ENCODE data around the gene CCDC149.

CCDC149 gene

DNA sequence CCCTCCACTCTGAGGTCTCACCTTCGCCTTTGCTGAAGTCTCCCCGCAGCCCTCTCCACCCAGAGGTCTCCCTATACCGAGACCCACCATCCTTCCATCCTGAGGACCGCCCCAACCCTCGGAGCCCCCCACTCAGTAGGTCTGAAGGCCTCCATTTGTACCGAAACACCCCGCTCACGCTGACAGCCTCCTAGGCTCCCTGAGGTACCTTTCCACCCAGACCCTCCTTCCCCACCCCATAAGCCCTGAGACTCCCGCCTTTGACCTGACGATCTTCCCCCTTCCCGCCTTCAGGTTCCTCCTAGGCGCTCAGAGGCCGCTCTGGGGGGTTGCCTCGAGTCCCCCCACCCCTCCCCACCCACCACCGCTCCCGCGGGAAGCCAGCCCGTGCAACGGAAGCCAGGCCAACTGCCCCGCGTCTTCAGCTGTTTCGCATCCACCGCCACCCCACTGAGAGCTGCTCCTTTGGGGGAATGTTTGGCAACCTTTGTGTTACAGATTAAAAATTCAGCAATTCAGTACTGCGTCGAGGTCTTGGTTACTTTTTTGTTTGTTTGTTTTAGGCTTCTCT lies 112.4 kb downstream of the CCDC149 start:
- DNase-seq (ENCODE audit: low spot score) = no peak

DNA sequence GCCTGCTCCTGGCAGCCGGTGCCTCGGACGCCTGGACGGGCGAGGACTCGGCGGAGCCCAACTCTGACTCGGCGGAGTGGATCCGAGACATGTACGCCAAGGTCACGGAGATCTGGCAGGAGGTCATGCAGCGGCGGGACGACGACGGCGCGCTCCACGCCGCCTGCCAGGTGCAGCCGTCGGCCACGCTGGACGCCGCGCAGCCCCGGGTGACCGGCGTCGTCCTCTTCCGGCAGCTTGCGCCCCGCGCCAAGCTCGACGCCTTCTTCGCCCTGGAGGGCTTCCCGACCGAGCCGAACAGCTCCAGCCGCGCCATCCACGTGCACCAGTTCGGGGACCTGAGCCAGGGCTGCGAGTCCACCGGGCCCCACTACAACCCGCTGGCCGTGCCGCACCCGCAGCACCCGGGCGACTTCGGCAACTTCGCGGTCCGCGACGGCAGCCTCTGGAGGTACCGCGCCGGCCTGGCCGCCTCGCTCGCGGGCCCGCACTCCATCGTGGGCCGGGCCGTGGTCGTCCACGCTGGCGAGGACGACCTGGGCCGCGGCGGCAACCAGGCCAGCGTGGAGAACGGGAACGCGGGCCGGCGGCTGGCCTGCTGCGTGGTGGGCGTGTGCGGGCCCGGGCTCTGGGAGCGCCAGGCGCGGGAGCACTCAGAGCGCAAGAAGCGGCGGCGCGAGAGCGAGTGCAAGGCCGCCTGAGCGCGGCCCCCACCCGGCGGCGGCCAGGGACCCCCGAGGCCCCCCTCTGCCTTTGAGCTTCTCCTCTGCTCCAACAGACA lies 113.1 kb downstream of the CCDC149 start:
- DNase-seq (ENCODE audit: low spot score) = no peak

DNA sequence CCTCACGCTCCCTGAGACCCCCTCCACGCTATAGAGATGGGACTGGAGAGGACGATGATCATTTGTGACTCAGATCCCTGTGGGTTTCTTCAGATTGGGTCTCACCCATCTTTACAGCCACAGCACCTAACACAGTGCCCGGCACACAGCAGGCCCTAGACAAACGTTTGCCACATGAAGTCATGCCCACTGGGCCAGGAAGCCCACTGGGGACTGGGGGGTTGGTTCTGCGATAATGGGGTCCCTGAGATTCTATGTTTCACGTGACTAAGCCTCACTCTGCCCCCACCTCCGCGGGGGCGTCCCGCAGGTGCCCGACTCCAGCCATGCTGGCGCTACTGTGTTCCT lies 113.7 kb downstream of the CCDC149 start:
- DNase-seq (ENCODE audit: low spot score) = no peak

DNA sequence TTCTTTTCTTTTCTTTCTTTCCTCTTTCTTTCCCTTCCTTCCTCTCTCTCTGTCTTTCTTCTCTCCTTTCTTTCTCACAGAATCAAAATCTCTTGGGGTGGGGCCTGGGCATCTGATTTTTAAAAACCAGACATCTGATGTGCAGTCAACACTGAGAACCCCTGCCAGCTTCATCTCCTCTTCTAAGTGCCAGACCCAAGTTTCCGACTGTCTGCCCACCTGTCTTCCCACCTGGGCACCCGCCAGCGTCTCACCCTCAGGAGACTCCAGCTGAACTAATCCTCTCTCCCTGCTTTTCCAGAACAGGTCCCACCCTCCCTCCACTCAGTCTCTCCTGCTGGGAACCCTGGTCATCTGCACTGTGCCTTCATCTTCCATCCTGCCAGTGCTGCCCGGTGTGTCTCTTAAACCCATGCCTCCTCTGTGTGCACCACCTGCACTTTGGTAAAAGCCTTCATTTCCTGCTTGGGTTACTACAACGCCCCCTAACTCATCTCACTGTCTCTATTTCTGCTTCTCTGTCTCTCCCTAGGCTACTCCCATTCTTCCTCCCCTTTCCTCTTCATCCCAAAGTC lies 114.7 kb downstream of the CCDC149 start:
- DNase-seq (ENCODE audit: low spot score) = no peak

GRCh38 chr4:24796620-24797019 lies 116.2 kb downstream of the CCDC149 start:
- DNase-seq (ENCODE audit: low spot score) = no peak

GRCh38 chr4:24795666-24796381 lies 117.0 kb downstream of the CCDC149 start:
- DNase-seq (ENCODE audit: low spot score) = no peak

DNA sequence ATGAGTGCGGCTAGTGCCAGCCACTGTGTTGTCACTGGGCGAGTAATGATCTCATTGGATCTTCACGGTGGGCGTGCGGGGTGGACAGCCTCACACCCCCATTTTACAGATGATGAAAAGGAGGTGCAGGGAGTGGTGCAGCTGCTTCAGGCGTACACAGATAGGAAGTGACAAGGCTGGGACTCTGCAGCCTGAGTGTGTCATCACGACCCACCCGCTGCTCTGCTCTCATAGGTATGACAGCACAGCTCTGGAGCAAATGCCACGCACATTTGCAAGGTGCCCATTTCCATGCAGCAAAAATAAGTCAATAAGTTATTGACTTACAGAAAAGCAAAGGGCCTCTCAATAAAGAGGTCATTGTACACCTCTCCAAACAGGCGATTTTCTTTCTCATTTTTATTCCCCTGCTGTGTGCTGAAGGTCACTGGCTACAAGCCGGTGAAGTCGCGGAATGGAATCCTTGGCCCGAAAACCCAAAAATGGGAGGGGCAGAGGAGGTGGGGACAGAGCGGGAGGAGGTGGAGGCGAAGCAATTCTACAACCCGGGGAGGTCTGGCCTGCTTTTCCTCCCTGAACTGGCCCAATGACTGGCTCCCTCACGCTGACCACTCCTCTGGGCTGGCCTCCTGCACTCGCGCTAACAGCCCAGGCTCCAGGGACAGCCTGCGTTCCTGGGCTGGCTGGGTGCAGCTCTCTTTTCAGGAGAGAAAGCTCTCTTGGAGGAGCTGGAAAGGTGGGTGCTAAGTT lies 117.8 kb downstream of the CCDC149 start, which contains the start of gene SOD3:
Gene SOD3, plus strand, starts transcription at position 658 of the 750 bp plus-strand sequence. CDS start 3,949 bp downstream, outside the sequence.
- no peak for DNase-seq (ENCODE audit: low spot score)

DNA sequence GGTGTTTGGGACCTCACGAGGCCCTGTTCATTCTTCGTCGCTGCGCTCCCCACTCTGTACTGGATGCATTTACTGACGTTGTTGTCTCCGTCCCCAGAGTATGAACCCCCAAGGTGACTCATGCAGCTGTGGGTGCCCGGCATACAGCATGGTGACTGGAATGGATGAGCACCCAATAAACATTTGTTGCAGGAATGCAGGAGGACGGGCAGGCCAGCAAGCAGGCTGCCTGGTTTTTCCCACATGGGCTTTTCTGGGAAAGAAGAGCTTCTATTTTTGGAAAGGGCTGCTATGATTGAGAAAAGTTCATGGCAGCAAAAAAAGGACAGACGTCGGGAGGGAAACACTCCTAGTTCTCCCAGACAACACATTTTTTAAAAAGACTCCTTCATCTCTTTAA lies 118.4 kb downstream of the CCDC149 start:
- no peak for DNase-seq (ENCODE audit: low spot score)

- DNase-seq (ENCODE audit: low spot score) = no peak
Observed at GRCh38 chr4:24794051-24794450, 118.8 kb downstream of the CCDC149 start.

DNA sequence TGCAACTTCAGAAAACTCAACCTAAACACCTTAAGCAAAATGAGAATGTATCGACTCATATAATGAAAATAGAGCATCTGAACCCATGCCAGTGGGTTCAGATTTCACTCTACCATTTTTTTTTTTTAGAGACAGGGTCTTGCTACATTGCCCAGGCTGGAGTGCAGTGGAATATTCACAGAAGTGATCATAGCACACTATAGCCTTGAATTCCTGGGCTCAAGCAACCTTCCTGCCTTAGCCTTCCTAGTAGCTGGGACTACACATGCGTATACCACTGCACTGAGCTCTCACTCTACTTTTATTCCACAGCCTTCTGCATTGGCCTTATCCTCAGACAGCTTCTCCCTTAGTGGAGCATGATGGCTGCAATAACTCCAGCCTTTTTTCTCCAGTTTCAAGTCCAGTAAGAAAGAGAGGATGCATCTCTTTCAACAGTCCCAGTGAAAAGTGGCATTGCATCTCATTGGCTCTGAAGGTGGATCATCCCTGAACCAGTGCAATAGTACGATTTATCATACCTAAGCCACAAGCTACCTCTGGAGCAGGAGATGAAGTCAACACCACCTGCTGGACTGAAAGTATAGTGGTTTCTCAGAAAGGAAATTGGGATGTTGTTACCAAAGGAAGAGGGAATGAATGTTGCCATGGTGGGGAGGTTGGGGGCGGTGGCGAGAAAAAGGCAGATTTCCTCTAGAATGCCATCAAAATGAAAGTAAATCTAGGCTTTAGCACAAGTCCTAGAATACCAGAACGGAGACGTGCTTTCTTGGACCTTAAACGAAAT lies 119.4 kb downstream of the CCDC149 start:
- DNase-seq (ENCODE audit: low spot score) = no peak

- DNase-seq (ENCODE audit: low spot score) = no peak
Observed at GRCh38 chr4:24792552-24792951, 120.3 kb downstream of the CCDC149 start.

DNA sequence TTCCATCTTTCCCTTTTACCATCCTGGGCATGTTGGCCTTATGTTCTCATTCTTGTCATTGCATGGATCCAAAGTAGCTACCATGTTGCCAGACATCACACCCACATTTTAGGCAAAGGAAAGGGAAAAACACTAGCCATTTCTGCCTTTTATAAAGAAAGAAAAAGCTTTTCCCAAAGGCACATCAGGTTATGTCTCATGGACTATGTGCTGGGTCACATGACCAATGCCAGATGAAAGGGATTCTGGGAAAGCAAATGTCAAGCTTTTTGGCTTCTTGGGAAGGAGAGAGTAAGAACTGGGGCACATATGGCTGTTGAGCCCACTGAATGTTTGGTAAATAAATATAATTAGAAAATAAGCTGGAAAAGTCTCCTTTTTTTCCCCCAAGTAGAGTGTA lies 121.8 kb downstream of the CCDC149 start:
- DNase-seq (ENCODE audit: low spot score) = no peak

GRCh38 chr4:24783506-24783905 lies 129.3 kb downstream of the CCDC149 start:
- DNase-seq (ENCODE audit: low spot score) = no peak

DNA sequence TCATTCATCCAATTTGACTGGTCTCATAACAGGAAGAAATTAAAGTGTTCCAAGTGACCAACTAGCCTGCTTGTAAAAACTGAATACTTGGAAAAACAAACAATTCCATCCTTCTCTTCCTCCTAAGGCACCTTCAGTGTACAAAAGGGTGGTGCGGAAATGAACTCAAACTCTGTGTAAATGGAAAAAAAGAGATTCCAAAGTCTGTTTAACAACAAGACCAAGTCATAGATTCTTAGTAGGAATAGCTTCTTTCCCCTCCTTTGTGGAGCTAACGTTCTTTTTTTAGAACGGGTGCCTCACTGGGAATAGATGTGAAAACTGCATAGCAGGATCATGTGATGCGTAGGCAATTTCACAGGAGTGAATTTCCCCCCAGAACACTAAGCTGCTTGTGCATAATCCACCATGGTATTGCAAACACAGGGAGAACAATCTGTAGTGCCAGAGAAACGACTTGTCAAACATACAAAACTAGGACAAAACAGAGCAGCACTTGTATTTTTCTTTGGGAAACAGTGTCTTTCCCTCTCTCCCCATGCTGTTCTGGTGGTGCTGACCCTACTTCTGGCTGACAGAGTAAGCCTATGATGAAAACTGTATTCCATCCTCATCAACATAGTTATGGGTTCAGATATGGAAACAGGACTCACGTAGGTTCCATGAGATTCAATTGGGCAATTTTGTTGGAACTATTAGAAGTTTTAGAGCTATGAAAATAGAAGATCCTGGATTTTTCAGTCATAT lies 130.7 kb downstream of the CCDC149 start:
- DNase-seq (ENCODE audit: low spot score) = no peak

GRCh38 chr4:24780936-24781495 lies 131.8 kb downstream of the CCDC149 start:
- no peak for DNase-seq (ENCODE audit: low spot score)

- DNase-seq (ENCODE audit: low spot score) = no peak
Observed at GRCh38 chr4:24778464-24779225, 134.2 kb downstream of the CCDC149 start.

DNA sequence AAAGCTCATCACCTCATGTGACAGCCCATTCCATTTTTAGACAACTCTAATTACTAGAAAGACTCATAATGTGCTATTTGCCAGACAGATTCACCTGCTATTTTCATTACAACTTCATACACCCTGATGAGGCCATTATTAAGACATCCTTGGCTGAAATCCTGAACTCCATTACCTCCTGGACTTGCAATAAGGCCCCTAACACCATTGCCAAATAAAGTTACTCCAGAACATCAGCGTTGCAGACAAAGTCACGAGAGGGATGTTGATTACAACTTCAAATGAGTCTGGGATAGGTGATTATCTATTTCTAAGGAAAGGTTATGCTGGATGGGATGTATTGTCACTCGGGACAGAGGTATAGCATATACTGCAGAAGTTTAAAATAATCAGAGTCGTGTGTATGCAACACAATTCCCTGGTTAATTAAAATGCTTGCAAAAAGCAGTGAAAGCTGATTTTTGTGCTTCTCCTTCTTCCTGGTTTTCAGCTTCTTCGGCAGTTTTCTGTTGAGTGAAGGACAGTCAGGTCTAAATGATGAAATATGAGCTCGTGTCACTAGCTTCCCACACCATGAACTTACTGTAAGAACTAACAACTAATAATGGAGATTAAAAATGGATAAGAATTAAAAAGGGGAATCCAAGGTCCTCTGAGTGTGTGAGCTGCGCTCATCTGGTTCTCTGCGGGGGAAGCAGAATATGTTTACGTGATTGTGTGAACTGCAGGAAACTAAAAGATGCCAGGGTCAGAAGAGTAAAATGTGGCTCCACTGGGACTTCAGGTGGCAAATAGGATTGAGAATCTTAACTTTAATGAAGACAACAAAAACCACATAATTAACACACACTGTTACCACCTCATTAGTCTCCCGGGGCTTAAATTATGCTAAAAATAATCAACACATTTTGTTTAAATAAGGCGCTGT lies 135.0 kb downstream of the CCDC149 start:
- no peak for DNase-seq (ENCODE audit: low spot score)

- no peak for DNase-seq (ENCODE audit: low spot score)
Observed at GRCh38 chr4:24775750-24776149, 137.1 kb downstream of the CCDC149 start.

Measured in NAMALWA (cell line).